Lower leg skin (tissue), 3 donors: ENCODE measurements around the gene PARP11.

Experiments used
- POLR2A ChIP-seq, 2 donors: fragments of 450-650 bp; IDR thresholded peaks; one replicate each; pipeline ENCODE4 v1.6.1; 2016 to 2017; ENCODE audit warnings: antibody characterized with exemption in 2 of 2, mild to moderate bottlenecking in 1 of 2, moderate library complexity in 1 of 2
- TF ChIP-seq, protein P1 (sequence below), 3 donors: fragments of 450-650 bp; IDR thresholded peaks; one replicate each; pipeline ENCODE4 v1.5.1; 2016; ENCODE audit warnings: antibody characterized with exemption in 3 of 3, mild to moderate bottlenecking in 3 of 3, moderate library complexity in 2 of 3

DNA sequence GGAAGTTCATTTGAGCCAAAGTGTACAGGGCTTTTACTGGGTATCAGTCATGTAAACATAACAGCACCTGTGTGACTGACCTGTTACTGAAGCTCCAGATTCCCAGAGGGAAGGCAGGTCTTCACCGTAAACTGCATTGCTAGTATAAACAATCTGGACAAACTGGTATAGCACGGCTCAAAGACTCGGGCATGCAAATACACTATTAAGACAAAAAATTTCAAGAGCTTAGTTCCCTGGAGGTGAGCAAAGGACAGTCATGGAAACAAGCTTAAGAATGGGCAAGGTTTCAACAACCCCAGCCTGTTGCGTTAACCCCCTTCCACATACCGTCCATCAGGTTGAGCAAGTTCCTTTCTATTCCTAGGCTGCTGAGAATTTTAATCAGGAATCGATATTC is 9.4 kb downstream of the PARP11 start:
- TF ChIP-seq, protein P1, sequence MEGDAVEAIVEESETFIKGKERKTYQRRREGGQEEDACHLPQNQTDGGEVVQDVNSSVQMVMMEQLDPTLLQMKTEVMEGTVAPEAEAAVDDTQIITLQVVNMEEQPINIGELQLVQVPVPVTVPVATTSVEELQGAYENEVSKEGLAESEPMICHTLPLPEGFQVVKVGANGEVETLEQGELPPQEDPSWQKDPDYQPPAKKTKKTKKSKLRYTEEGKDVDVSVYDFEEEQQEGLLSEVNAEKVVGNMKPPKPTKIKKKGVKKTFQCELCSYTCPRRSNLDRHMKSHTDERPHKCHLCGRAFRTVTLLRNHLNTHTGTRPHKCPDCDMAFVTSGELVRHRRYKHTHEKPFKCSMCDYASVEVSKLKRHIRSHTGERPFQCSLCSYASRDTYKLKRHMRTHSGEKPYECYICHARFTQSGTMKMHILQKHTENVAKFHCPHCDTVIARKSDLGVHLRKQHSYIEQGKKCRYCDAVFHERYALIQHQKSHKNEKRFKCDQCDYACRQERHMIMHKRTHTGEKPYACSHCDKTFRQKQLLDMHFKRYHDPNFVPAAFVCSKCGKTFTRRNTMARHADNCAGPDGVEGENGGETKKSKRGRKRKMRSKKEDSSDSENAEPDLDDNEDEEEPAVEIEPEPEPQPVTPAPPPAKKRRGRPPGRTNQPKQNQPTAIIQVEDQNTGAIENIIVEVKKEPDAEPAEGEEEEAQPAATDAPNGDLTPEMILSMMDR (IDR thresholded peaks at IDR 0.05), result no peak
- no peak for TF ChIP-seq POLR2A (IDR thresholded peaks at IDR 0.05)
